ENCODE measurements around the gene ELP4.
"Not testable (repeated sequence)": the region's sequence is repeated elsewhere in the genome, so short reads cannot be mapped to it uniquely, and the experiment has no call there.

Gene ELP4

DNA sequence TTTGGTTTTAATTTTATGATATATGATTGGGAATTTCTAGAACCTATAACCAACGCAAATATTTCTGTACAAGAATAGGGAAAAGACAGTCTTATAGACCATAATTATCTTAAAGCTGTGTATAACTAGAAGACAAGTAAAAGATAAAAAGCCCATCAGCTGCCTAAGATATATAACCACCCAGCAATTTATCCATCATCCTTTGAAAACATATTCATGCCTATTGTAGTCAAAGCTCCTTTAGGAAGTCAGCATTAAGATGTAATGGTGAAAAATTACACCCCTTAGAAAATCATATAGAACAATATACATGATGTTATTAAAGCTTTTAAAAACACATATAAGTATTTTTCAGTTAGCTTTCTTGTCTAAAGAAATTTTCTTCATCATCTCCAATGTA is 46.4 kb downstream of the ELP4 start:
- no peak for DNase-seq (ENCODE audit: low spot score)

DNA sequence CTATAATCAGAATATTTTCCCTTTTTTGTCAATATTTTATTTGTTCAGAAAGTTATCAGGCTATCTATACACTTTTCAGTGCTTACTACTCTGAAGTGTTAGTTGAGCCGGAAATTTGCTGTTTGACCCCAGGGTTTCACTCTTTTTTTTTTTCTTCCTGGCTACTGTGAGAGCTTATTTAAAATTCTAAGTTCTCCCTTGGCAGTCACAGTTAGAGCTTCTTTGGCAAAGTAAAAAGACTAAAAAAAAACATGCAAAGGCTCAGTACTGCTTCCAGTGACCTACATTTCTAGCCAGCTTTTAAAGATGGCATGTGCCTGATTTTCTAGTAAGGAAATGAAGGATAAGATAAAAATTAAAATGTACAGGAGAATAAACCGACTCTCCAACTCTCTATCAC is 48.4 kb downstream of the ELP4 start:
- DNase-seq (ENCODE audit: low spot score), result no peak

- no peak for DNase-seq (ENCODE audit: low spot score)
Measured at GRCh38 chr11:31560842-31561476, 51.4 kb downstream of the ELP4 start.

GRCh38 chr11:31564517-31564916 is 55.0 kb downstream of the ELP4 start:
- not testable (repeated sequence) for DNase-seq (ENCODE audit: low spot score)

DNA sequence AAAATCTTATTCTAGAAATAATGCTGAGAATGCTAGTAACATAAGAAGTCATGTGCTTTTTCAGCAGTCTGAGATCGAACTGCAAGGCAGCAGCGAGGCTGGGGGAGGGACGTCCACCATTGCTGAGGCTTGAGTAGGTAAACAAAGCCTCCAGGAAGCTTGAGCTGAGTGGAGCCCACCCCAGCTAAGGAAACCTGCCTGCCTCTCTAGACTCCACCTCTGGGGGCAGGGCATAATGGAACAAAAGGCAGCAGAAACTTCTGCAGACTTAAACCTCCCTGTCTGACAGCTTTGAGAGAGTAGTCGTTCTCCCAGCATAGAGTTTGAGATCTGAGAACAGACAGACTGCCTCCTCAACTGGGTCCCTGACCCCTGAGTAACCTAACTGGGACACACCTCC is 64.6 kb downstream of the ELP4 start:
- DNase-seq (ENCODE audit: low spot score), result not testable (repeated sequence)

DNA sequence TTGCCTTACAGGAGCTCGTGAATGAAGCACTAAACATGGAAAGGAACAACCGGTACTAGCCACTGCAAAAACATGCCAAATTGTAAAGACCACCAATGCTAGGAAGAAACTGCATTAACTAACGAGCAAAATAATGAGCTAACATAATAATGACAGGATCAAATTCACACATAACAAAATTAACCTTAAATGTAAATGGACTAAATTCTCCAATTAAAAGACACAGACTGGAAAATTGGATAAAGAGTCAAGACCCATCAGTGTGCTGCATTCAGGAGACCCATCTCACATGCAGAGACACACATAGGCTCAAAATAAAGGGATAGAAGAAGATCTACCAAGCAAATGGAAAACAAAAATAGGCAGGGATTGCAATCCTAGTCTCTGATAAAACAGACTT is 66.2 kb downstream of the ELP4 start:
- not testable (repeated sequence) for DNase-seq (ENCODE audit: low spot score)

DNA sequence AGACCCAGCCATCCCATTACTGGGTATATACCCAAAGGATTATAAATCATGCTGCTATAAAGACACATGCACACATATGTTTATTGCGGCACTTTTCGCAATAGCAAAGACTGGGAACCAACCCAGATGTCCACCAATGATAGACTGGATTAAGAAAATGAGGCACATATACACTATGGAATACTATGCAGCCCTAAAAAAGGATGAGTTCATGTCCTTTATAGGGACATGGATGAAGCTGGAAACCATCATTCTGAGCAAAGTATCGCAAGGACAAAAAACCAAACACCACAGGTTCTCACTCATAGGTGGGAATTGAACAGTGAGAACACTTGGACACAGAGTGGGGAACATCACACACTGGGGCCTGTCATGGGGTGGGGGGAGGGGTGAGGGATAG is 69.8 kb downstream of the ELP4 start:
- not testable (repeated sequence) for DNase-seq (ENCODE audit: low spot score)

- no peak for DNase-seq (ENCODE audit: low spot score)
Measured at GRCh38 chr11:31582697-31583096, 73.1 kb downstream of the ELP4 start.

DNA sequence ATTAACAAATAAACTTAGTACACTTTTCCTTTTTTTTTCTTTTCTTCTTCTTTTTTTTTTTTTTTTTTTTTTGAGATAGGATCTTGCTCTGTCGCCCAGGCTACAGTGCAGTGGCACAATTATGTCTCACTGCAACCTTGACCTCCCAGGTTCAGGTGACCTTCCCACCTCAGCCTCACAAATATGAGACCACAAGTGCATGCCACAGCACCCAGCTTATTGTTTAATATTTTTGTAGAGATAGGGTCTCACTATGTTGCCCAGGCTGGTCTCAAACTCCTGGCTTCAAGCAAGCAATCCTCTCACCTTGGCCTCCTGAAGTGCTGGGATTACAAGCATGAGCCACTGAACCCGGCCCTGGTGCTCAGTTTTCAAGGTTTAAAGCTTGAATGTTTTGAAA is 88.9 kb downstream of the ELP4 start:
- no peak for DNase-seq (ENCODE audit: low spot score)

GRCh38 chr11:31601635-31602282 is 92.2 kb downstream of the ELP4 start:
- no peak for DNase-seq (ENCODE audit: low spot score)

DNA sequence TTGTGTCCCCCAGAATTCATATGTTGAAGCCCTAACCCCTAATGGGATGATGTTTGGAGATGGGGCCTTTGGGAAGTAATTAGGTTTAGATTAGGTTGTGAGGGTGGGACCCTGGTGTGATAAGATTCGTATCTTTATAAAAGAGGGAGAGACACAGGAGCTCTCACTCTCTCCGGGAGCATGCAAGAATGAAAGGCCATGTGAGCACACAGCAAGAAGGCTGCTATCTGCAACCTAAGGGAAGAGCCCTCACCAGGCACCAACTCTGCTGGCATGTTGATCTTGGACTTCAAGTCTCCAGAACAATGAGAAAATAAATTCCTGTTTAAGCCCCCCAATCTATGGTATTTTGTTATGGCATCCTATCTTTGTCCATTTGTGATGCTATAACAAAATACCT is 97.3 kb downstream of the ELP4 start:
- DNase-seq (ENCODE audit: low spot score), result no peak

GRCh38 chr11:31607914-31608313 is 98.3 kb downstream of the ELP4 start:
- DNase-seq (ENCODE audit: low spot score), result no peak

- no peak for DNase-seq (ENCODE audit: low spot score)
Measured at GRCh38 chr11:31608995-31609394, 99.4 kb downstream of the ELP4 start.

- no peak for DNase-seq (ENCODE audit: low spot score)
Measured at GRCh38 chr11:31610544-31610943, 101.0 kb downstream of the ELP4 start.

- no peak for DNase-seq (ENCODE audit: low spot score)
Measured at GRCh38 chr11:31617246-31617645, 107.7 kb downstream of the ELP4 start.

- no peak for DNase-seq (ENCODE audit: low spot score)
Measured at GRCh38 chr11:31619980-31620379, 110.4 kb downstream of the ELP4 start.

DNA sequence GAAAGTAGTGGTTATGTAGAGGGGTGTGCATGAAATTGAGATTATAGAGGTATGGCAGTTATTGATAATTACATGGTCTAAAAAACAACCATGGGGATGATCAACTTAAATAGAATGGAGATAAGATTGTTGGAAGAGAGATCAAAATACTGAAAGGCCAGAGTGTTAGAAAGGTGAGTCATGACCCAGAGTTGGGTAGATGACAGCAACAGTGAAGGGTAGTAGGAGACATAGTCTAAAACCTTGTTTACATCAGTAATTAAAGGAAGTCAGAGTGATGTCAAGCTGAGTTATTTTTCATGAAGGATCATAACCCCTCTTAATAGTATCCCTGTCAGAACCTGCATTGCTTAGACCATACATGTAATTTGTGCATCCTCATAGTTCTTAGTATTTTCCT is 110.9 kb downstream of the ELP4 start:
- DNase-seq (ENCODE audit: low spot score), result no peak

GRCh38 chr11:31625868-31626267 is 116.3 kb downstream of the ELP4 start:
- no peak for DNase-seq (ENCODE audit: low spot score)

GRCh38 chr11:31628111-31628510 is 118.5 kb downstream of the ELP4 start:
- no peak for DNase-seq (ENCODE audit: low spot score)

GRCh38 chr11:31636983-31637382 is 127.4 kb downstream of the ELP4 start:
- no peak for DNase-seq (ENCODE audit: low spot score)

GRCh38 chr11:31640611-31641010 is 131.0 kb downstream of the ELP4 start:
- no peak for DNase-seq (ENCODE audit: low spot score)

GRCh38 chr11:31641477-31642062 is 132.0 kb downstream of the ELP4 start:
- DNase-seq (ENCODE audit: low spot score), result peak; percentile 49

GRCh38 chr11:31643857-31644256 is 134.3 kb downstream of the ELP4 start:
- DNase-seq (ENCODE audit: low spot score), result no peak

GRCh38 chr11:31645747-31646146 is 136.2 kb downstream of the ELP4 start:
- DNase-seq (ENCODE audit: low spot score), result peak; percentile 50

Data from LoVo (cell line).